CD14-positive monocyte (primary cell): Measurements from ENCODE around the gene SNRNP200. TPM values are rescaled to one million over a fixed set of nuclear protein-coding genes. Genes with fewer than 3 reads are reported as not detected.

Experiments
- DNase-seq, 3 donors: peaks; one replicate each; pipeline ENCODE4 v3.0.0-alpha.2; 2011 to 2022
- H2AFZ ChIP-seq: 2 replicates; pipeline ENCODE4 v1.6.0; 2012; ENCODE audit warnings: mild to moderate bottlenecking, low read depth, low read length, inconsistent platforms; ENCODE audit not compliant: insufficient read depth, poor library complexity, severe bottlenecking
- H3K27ac ChIP-seq, 2 donors: 1 replicate in 1 of 2; 2 replicates in 1 of 2; pipeline ENCODE4 v1.5.1; 2012 to 2013; ENCODE audit warnings: low read length in 2 of 2, control low read depth in 1 of 2, inconsistent platforms in 1 of 2, low read depth in 1 of 2, mild to moderate bottlenecking in 1 of 2
- H3K27me3 ChIP-seq, 2 donors: one replicate each; pipeline versions ENCODE4 v1.6.0 to v1.6.1; 2011 to 2013; ENCODE audit warnings: low read length in 2 of 2; ENCODE audit not compliant: control insufficient read depth in 2 of 2, insufficient read depth in 2 of 2
- H3K36me3 ChIP-seq, 2 donors: replicated peaks in 1 of 2; 1 replicate in 1 of 2; 2 replicates in 1 of 2; pipeline versions ENCODE4 v1.5.1 to v1.6.1; 2012 to 2013; ENCODE audit warnings: low read length in 2 of 2, control low read depth in 1 of 2, inconsistent platforms in 1 of 2, mild to moderate bottlenecking in 1 of 2; ENCODE audit not compliant: insufficient read depth in 2 of 2, control insufficient read depth in 1 of 2
- H3K4me1 ChIP-seq, 2 donors: 1 replicate in 1 of 2; 2 replicates in 1 of 2; pipeline versions ENCODE4 v1.5.1 to v1.6.1; 2012 to 2013; ENCODE audit warnings: low read length in 2 of 2, control low read depth in 1 of 2, inconsistent platforms in 1 of 2, mild to moderate bottlenecking in 1 of 2, moderate library complexity in 1 of 2; ENCODE audit not compliant: insufficient read depth in 2 of 2, control insufficient read depth in 1 of 2
- H3K4me2 ChIP-seq: replicated peaks from 2 replicates; pipeline ENCODE3; 2012; ENCODE audit warnings: low read length, moderate library complexity, mild to moderate bottlenecking; ENCODE audit not compliant: poor library complexity, severe bottlenecking; ENCODE audit errors: extremely low read depth
- H3K4me3 ChIP-seq, 3 experiments: fragments of 200-600 bp in 1 of 3; sonication (generic) in 1 of 3; replicated peaks in 1 of 3; 1 replicate in 2 of 3; 2 replicates in 1 of 3; pipeline ENCODE4 v1.5.1; 2011 to 2013; ENCODE audit warnings: low read length in 3 of 3, mild to moderate bottlenecking in 3 of 3, control low read depth in 2 of 3, low read depth in 2 of 3, inconsistent platforms in 1 of 3, moderate library complexity in 1 of 3
- H3K79me2 ChIP-seq: 2 replicates; pipeline ENCODE4 v1.6.0; 2012; ENCODE audit warnings: mild to moderate bottlenecking, control low read depth, inconsistent platforms, low read length, moderate library complexity; ENCODE audit not compliant: insufficient read depth
- H3K9ac ChIP-seq: 2 replicates; pipeline ENCODE4 v1.6.0; 2017; ENCODE audit warnings: low read length, mild to moderate bottlenecking; ENCODE audit not compliant: insufficient read depth, poor library complexity, severe bottlenecking
- H3K9me3 ChIP-seq, 2 donors: replicated peaks in 1 of 2; 1 replicate in 1 of 2; 2 replicates in 1 of 2; pipeline versions ENCODE4 v1.5.1 to v1.6.1; 2012 to 2013; ENCODE audit warnings: low read length in 2 of 2, control low read depth in 1 of 2; ENCODE audit not compliant: control insufficient read depth in 1 of 2, insufficient read depth in 1 of 2
- H4K20me1 ChIP-seq: 2 replicates; pipeline ENCODE4 v1.6.0; 2012; ENCODE audit warnings: mild to moderate bottlenecking, low read length, control low read depth, moderate library complexity; ENCODE audit not compliant: insufficient read depth
- H3K27ac Mint-ChIP-seq, 7 donors: one replicate each; pipeline ENCODE4 v1.8.0; 2020; ENCODE audit warnings: mild to moderate bottlenecking in 7 of 7, mixed read lengths in 7 of 7, moderate library complexity in 6 of 7, inconsistent platforms in 2 of 7
- H3K27me3 Mint-ChIP-seq, 3 donors: one replicate each; pipeline ENCODE4 v1.8.0; 2021 to 2022; ENCODE audit warnings: low read depth in 3 of 3, mild to moderate bottlenecking in 3 of 3, mixed read lengths in 3 of 3, moderate library complexity in 3 of 3, inconsistent platforms in 1 of 3
- H3K36me3 Mint-ChIP-seq, 2 donors: one replicate each; pipeline ENCODE4 v1.8.0; 2020; ENCODE audit warnings: mixed read lengths in 2 of 2, inconsistent platforms in 1 of 2, mild to moderate bottlenecking in 1 of 2
- H3K4me1 Mint-ChIP-seq: one replicate; pipeline ENCODE4 v1.8.0; 2020; ENCODE audit warnings: mild to moderate bottlenecking, mixed read lengths
- H3K4me3 Mint-ChIP-seq, 2 donors: one replicate each; pipeline ENCODE4 v1.8.0; 2020; ENCODE audit warnings: mild to moderate bottlenecking in 2 of 2, mixed read lengths in 2 of 2, moderate library complexity in 1 of 2
- H3K9me3 Mint-ChIP-seq, 7 donors: one replicate each; pipeline ENCODE4 v1.8.0; 2020 to 2022; ENCODE audit warnings: mixed read lengths in 7 of 7, mild to moderate bottlenecking in 6 of 7, moderate library complexity in 6 of 7, inconsistent platforms in 2 of 7
- CTCF ChIP-seq: fragments of 200-600 bp; IDR thresholded peaks from one replicate; pipeline ENCODE4 v1.8.0; 2022; ENCODE audit warnings: antibody characterized with exemption, mild to moderate bottlenecking
- WGBS: methylation state at CpG from one replicate; pipeline ENCODE4 v1.1.5; 2013; ENCODE audit warnings: missing lambda C conversion rate; ENCODE audit not compliant: insufficient coverage; 5-methylcytosine and 5-hydroxymethylcytosine counted together
- intact Hi-C, 2 donors: fragments of 100-400 bp; cut with micrococcal nuclease; formaldehyde crosslinking; loops; one replicate each; pipeline versions ENCODE4 v1.15.0 to v1.15.1; 2023
- polyA plus RNA-seq, 3 donors: library from polyadenylated mRNA; depleted of rRNA in 1 of 3; unstranded in 2 of 3; stranded (reverse) in 1 of 3; fragments of 300-500 nt in 2 of 3; fragments of >200 nt in 1 of 3; fragmentation: Illumina TruSeq in 2 of 3; gene quantifications; 1 replicate in 2 of 3; 2 replicates in 1 of 3; pipeline ENCODE4 v1.2.3, GENCODE V29; 2012 to 2021

Gene SNRNP200
- polyA plus RNA-seq, 3 donors: 27.2 to 122 (median 36.1) TPM

- peak overlapping the region in 1 of 2 donors; percentile 97 for H3K27ac ChIP-seq
- intact Hi-C loops: no loop called here
- 89% methylated on average over 1 of the region's 3 CpGs for WGBS
- peaks cover 53 to 60% of the 10 kb centered on the region in 2 donors for H3K4me1 ChIP-seq
- peaks cover 26% of the 10 kb centered on the region for H3K79me2 ChIP-seq
- Mint-ChIP-seq H3K27me3 (no peaks in the 10 kb centered on the region), H3K4me3 (no peak overlapping the region), H3K9me3 (peaks cover 0 to 3% (median 0%) of the 10 kb centered on the region in 7 donors), H3K36me3 (peaks cover 12 to 35% of the 10 kb centered on the region in 2 donors), H3K4me1 (peaks cover 53% of the 10 kb centered on the region), H3K27ac (peak overlapping the region in 2 of 7 donors; percentile 2 to 6)
- H3K4me3 ChIP-seq: no peak overlapping the region
- peaks cover 2 to 31% of the 10 kb centered on the region in 2 donors for H3K36me3 ChIP-seq
- H3K27me3 ChIP-seq: no peaks in the 10 kb centered on the region
- H2AFZ ChIP-seq: no peak overlapping the region
- no peak overlapping the region for H3K4me2 ChIP-seq
- no peak overlapping the region for H3K9ac ChIP-seq
- no peak for DNase-seq
- no peaks in the 10 kb centered on the region for H4K20me1 ChIP-seq
- no peak for TF ChIP-seq CTCF
- H3K9me3 ChIP-seq: no peaks in the 10 kb centered on the region
Measured at GRCh38 chr2:96239091-96239490, 66.3 kb downstream of the SNRNP200 start.

GRCh38 chr2:96238266-96238665 is 67.1 kb downstream of the SNRNP200 start:
- Histone ChIP-seq H3K4me1 (peaks cover 56 to 60% of the 10 kb centered on the region in 2 donors), H3K4me2 (no peak overlapping the region), H3K9me3 (no peaks in the 10 kb centered on the region), H3K27ac (no peak overlapping the region), H3K9ac (no peak overlapping the region), H3K79me2 (peaks cover 21% of the 10 kb centered on the region), H3K36me3 (peaks cover 2 to 31% of the 10 kb centered on the region in 2 donors), H4K20me1 (no peaks in the 10 kb centered on the region), H3K4me3 (no peak overlapping the region), H3K27me3 (no peaks in the 10 kb centered on the region), H2AFZ (no peak overlapping the region)
- H3K4me3 Mint-ChIP-seq: no peak overlapping the region
- 90% methylated on average over 3 of the region's 3 CpGs for WGBS
- peaks cover 12 to 33% of the 10 kb centered on the region in 2 donors for H3K36me3 Mint-ChIP-seq
- peaks cover 57% of the 10 kb centered on the region for H3K4me1 Mint-ChIP-seq
- intact Hi-C loops: no loop called here
- H3K27me3 Mint-ChIP-seq: no peaks in the 10 kb centered on the region
- no peak for TF ChIP-seq CTCF
- H3K9me3 Mint-ChIP-seq: peaks cover 0 to 3% (median 0%) of the 10 kb centered on the region in 7 donors
- H3K27ac Mint-ChIP-seq: peak overlapping the region in 1 of 7 donors; percentile 68
- no peak for DNase-seq
